HepG2 (cell line): ENCODE measurements around the gene TEDC2. TPM values are rescaled to one million over a fixed set of nuclear protein-coding genes. Genes with fewer than 3 reads are reported as not detected.
A peak's percentile ranks its signal among the peaks of the same experiment; 100 is the strongest.

Source experiments
- CHCHD3 ChIP-seq: sonication (generic); formaldehyde crosslinking; IDR thresholded peaks from 2 replicates; pipeline ENCODE4 v1.8.0; 2022; ENCODE audit warnings: mild to moderate bottlenecking, missing genetic modification reagents, moderate library complexity
- GABPA ChIP-seq, 2 experiments: IDR thresholded peaks; 2 replicates each; pipeline ENCODE4 v1.6.1; 2011 to 2016; ENCODE audit warnings: low read depth in 2 of 2, low read length in 1 of 2, missing biosample characterization in 1 of 2, missing genetic modification characterization in 1 of 2
- GABPB1 ChIP-seq: IDR thresholded peaks from 2 replicates; pipeline ENCODE4 v1.6.1; 2016; ENCODE audit warnings: mild to moderate bottlenecking, missing genetic modification reagents, moderate library complexity, missing compliant biosample characterization
- GATAD2A ChIP-seq: IDR thresholded peaks from 2 replicates; pipeline ENCODE4 v1.6.1; 2016
- NPAS2 ChIP-seq: sonication (generic); formaldehyde crosslinking; IDR thresholded peaks from 2 replicates; pipeline ENCODE4 v1.8.0; 2022; ENCODE audit warnings: mild to moderate bottlenecking, missing genetic modification reagents, borderline replicate concordance
- SRSF1 ChIP-seq: fragments of 200-400 bp; formaldehyde crosslinking; optimal IDR thresholded peaks from 2 replicates; pipeline ENCODE3; 2017; ENCODE audit warnings: mild to moderate bottlenecking, low read depth, low read length, moderate library complexity
- YEATS2 ChIP-seq: sonication (generic); formaldehyde crosslinking; IDR thresholded peaks from 2 replicates; pipeline ENCODE4 v1.4.0; 2020; ENCODE audit warnings: missing genetic modification reagents, borderline replicate concordance
- ZFAT ChIP-seq: sonication (generic); formaldehyde crosslinking; conservative IDR thresholded peaks from 2 replicates; pipeline ENCODE4 v1.8.1; 2023; ENCODE audit warnings: missing genetic modification reagents, inconsistent platforms
- ZNF367 ChIP-seq: sonication (generic); formaldehyde crosslinking; IDR thresholded peaks from 2 replicates; pipeline ENCODE4 v1.4.0; 2020; ENCODE audit warnings: missing genetic modification reagents, borderline replicate concordance
- ZNF383 ChIP-seq: sonication (generic); formaldehyde crosslinking; IDR thresholded peaks from 2 replicates; pipeline ENCODE4 v1.4.0; 2020; ENCODE audit warnings: missing genetic modification reagents, mild to moderate bottlenecking, borderline replicate concordance
- ZNF543 ChIP-seq: sonication (generic); formaldehyde crosslinking; IDR thresholded peaks from 2 replicates; pipeline ENCODE4 v1.4.0; 2020; ENCODE audit warnings: mild to moderate bottlenecking, missing genetic modification reagents
- ZNF567 ChIP-seq: sonication (generic); formaldehyde crosslinking; IDR thresholded peaks from 2 replicates; pipeline ENCODE4 v1.8.1; 2023; ENCODE audit warnings: mild to moderate bottlenecking, missing genetic modification reagents, borderline replicate concordance
- ZNF605 ChIP-seq: sonication (generic); formaldehyde crosslinking; IDR thresholded peaks from 2 replicates; pipeline ENCODE4 v1.8.0; 2022; ENCODE audit warnings: mild to moderate bottlenecking, missing genetic modification reagents
- ZNF660 ChIP-seq: sonication (generic); formaldehyde crosslinking; IDR thresholded peaks from 2 replicates; pipeline ENCODE4 v1.5.1; 2020; ENCODE audit warnings: mild to moderate bottlenecking, low read depth, missing genetic modification reagents, borderline replicate concordance
- ZNF761 ChIP-seq: sonication (generic); formaldehyde crosslinking; conservative IDR thresholded peaks from 2 replicates; pipeline ENCODE4 v1.4.0; 2020; ENCODE audit warnings: mild to moderate bottlenecking, missing genetic modification reagents
- polyA plus RNA-seq, 8 experiments: library from polyadenylated mRNA; depleted of rRNA in 3 of 8; stranded (reverse) in 7 of 8; unstranded in 1 of 8; fragments of >200 nt; fragmentation: Illumina TruSeq in 4 of 8; extraction: Trizol in 4 of 8; gene quantifications; 2 replicates each; pipeline versions ENCODE4 v1.2.1 to v1.2.3, GENCODE V29; 2011 to 2016; ENCODE audit warnings: low read depth in 4 of 8, missing spikeins in 1 of 8, mixed read lengths in 1 of 8; ENCODE audit not compliant: insufficient read depth in 1 of 8
- total RNA-seq, 5 experiments: library from RNA; depleted of rRNA; stranded (reverse); fragments of >200 nt; fragmentation: Illumina TruSeq; extraction: Trizol; gene quantifications; 2 replicates each; pipeline ENCODE4 v1.2.3, GENCODE V29; 2016; ENCODE audit warnings: low read depth in 1 of 5
- TF ChIP-seq, protein P1 (sequence below): sonication (generic); formaldehyde crosslinking; conservative IDR thresholded peaks from 2 replicates; pipeline ENCODE4 v1.4.0; 2020; ENCODE audit warnings: missing genetic modification reagents
- TF ChIP-seq, protein P2 (sequence below): sonication (generic); formaldehyde crosslinking; IDR thresholded peaks from 2 replicates; pipeline ENCODE4 v1.5.1; 2020; ENCODE audit warnings: mild to moderate bottlenecking, missing genetic modification reagents, borderline replicate concordance
- TF ChIP-seq, protein P3 (sequence below): sonication (generic); formaldehyde crosslinking; IDR thresholded peaks from 2 replicates; pipeline ENCODE4 v1.8.0; 2022; ENCODE audit warnings: missing genetic modification reagents, mild to moderate bottlenecking, borderline replicate concordance
- TF ChIP-seq, protein P4 (sequence below): sonication (generic); formaldehyde crosslinking; IDR thresholded peaks from 2 replicates; pipeline ENCODE4 v1.5.0; 2020; ENCODE audit warnings: missing genetic modification reagents

The TEDC2 gene
- total and polyA plus RNA-seq, 2 of the 13 experiments (the other 11 are each of a cell fraction or from before 2014, with no cell fraction given): 6.2 to 24.4 TPM

DNA sequence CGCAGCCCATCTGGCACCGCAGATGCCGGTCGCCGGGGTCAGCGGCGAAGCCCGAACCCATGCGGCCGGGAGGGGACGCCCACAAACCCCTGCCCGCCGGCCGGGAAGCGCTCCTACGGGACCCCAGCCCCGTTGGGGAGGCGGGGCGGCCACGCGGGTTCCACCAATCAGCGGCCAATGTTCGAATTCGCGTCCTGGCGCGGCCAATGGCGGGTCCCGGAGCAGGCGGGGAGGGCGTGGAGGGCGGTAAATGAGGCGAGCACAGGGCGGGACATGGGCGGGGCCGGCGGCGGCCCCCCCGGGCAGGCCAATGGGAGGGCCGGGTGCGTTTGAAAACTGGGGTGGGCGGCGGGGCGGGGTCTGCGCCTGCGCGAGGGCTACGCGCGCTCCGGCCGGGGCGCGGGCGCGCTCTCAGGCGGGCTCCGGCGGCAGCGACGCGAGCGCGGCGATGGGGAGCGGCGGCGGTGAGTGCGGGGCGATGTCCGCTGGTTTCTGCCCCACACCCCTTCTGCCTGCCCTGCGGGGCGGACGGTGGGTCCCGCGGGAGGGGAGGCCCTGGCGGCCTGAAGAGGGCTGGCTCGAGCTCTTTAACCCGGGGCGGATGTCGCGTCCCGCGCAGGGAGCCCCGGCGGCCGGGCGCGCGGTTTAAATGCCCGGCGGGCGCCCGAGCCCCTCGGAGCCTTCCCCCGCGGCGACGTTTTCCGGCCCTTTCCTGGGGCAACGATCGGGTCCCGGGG, 30.7 kb upstream of the TEDC2 start, which contains the start of gene CCNF (continued):
- TF ChIP-seq ZNF367 (CRISPR knock-in tag) (peak; percentile 96), ZNF660 (CRISPR knock-in tag) (no peak), ZNF761 (CRISPR knock-in tag) (peak; percentile 75; the same call in 1 of the 2 replicates), CHCHD3 (CRISPR knock-in tag) (0 out of 2 replicates have a peak, but pooled peaks have one; percentile 27), GABPB1 (peak; percentile 84), ZNF383 (CRISPR knock-in tag) (no peak), ZFAT (CRISPR knock-in tag) (0 out of 2 replicates have a peak, but pooled peaks have one; percentile 37), GABPA (IDR thresholded peaks at IDR 0.05; ENCODE audit: low read depth, low read length) (no peak), GABPA (CRISPR knock-in tag; IDR thresholded peaks at IDR 0.05; ENCODE audit: low read depth) (no peak), GATAD2A (CRISPR knock-in tag) (no peak), ZNF543 (CRISPR knock-in tag) (no peak), YEATS2 (CRISPR knock-in tag) (no peak), ZNF567 (CRISPR knock-in tag) (no peak), SRSF1 (no peak), ZNF605 (CRISPR knock-in tag) (no peak), NPAS2 (CRISPR knock-in tag) (no peak)
- TF ChIP-seq, protein P1, sequence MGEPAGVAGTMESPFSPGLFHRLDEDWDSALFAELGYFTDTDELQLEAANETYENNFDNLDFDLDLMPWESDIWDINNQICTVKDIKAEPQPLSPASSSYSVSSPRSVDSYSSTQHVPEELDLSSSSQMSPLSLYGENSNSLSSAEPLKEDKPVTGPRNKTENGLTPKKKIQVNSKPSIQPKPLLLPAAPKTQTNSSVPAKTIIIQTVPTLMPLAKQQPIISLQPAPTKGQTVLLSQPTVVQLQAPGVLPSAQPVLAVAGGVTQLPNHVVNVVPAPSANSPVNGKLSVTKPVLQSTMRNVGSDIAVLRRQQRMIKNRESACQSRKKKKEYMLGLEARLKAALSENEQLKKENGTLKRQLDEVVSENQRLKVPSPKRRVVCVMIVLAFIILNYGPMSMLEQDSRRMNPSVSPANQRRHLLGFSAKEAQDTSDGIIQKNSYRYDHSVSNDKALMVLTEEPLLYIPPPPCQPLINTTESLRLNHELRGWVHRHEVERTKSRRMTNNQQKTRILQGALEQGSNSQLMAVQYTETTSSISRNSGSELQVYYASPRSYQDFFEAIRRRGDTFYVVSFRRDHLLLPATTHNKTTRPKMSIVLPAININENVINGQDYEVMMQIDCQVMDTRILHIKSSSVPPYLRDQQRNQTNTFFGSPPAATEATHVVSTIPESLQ: no peak
- TF ChIP-seq, protein P2, sequence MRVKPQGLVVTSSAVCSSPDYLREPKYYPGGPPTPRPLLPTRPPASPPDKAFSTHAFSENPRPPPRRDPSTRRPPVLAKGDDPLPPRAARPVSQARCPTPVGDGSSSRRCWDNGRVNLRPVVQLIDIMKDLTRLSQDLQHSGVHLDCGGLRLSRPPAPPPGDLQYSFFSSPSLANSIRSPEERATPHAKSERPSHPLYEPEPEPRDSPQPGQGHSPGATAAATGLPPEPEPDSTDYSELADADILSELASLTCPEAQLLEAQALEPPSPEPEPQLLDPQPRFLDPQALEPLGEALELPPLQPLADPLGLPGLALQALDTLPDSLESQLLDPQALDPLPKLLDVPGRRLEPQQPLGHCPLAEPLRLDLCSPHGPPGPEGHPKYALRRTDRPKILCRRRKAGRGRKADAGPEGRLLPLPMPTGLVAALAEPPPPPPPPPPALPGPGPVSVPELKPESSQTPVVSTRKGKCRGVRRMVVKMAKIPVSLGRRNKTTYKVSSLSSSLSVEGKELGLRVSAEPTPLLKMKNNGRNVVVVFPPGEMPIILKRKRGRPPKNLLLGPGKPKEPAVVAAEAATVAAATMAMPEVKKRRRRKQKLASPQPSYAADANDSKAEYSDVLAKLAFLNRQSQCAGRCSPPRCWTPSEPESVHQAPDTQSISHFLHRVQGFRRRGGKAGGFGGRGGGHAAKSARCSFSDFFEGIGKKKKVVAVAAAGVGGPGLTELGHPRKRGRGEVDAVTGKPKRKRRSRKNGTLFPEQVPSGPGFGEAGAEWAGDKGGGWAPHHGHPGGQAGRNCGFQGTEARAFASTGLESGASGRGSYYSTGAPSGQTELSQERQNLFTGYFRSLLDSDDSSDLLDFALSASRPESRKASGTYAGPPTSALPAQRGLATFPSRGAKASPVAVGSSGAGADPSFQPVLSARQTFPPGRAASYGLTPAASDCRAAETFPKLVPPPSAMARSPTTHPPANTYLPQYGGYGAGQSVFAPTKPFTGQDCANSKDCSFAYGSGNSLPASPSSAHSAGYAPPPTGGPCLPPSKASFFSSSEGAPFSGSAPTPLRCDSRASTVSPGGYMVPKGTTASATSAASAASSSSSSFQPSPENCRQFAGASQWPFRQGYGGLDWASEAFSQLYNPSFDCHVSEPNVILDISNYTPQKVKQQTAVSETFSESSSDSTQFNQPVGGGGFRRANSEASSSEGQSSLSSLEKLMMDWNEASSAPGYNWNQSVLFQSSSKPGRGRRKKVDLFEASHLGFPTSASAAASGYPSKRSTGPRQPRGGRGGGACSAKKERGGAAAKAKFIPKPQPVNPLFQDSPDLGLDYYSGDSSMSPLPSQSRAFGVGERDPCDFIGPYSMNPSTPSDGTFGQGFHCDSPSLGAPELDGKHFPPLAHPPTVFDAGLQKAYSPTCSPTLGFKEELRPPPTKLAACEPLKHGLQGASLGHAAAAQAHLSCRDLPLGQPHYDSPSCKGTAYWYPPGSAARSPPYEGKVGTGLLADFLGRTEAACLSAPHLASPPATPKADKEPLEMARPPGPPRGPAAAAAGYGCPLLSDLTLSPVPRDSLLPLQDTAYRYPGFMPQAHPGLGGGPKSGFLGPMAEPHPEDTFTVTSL (CRISPR knock-in tag): no peak
- TF ChIP-seq, protein P3, sequence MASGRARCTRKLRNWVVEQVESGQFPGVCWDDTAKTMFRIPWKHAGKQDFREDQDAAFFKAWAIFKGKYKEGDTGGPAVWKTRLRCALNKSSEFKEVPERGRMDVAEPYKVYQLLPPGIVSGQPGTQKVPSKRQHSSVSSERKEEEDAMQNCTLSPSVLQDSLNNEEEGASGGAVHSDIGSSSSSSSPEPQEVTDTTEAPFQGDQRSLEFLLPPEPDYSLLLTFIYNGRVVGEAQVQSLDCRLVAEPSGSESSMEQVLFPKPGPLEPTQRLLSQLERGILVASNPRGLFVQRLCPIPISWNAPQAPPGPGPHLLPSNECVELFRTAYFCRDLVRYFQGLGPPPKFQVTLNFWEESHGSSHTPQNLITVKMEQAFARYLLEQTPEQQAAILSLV (CRISPR knock-in tag): no peak; the same call in 1 of the 2 replicates
- TF ChIP-seq, protein P4, sequence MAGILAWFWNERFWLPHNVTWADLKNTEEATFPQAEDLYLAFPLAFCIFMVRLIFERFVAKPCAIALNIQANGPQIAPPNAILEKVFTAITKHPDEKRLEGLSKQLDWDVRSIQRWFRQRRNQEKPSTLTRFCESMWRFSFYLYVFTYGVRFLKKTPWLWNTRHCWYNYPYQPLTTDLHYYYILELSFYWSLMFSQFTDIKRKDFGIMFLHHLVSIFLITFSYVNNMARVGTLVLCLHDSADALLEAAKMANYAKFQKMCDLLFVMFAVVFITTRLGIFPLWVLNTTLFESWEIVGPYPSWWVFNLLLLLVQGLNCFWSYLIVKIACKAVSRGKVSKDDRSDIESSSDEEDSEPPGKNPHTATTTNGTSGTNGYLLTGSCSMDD: no peak
